ENCODE measurements around the gene TMOD4. TPM values are rescaled to one million over a fixed set of nuclear protein-coding genes. Genes with fewer than 3 reads are reported as not detected.

The TMOD4 gene
- total and polyA plus RNA-seq, 5 donors from 2014 or later = 3.3 TPM; not detected in 4

DNA sequence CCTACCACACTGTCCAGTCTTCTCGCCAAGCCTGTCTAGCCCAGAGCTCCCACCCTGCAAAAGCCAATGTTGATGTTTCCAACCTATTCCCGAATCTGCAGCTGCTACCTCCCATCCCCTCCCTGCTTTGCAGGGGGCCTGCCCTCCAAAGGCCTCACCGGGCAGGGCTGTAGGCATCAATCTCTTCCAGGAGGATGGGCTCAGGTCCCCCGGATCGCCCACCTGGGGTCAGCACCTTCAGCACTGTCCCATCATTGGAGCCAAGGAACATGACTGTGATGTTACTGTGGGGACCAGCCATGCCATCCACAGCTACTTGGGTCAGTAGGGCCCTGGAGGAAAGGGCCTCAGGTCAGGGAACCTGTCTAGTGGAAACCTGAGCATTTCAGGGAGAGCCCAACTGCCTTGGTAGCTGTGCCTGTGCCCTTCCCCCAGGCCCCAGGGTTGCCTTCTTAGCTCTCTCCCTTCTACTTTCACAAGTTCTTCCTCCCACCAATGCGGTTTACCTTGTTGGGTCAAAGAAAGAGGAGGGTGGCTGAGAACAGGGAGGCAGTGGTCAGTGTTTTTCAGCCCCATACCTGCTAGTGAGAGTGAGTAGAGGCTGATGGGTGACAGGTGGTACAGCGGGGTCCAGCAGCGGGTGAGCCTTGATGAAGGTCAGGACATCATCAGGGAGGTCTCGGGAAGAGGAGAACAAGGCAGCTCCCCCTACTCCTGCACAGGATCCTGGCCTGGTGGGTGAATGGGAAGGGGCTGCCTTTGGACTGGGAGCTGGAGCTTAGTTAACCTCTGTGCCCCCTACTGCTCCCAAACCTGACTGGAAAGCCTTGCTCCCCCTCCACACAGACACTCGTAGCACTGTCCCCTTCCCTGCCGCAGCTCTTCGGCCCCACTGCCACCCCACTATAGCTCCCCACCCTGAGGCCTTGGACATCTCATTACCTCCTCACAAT is 40.1 kb downstream of the TMOD4 start:
- peaks cover 11% of the 10 kb centered on the region for H3K4me1 ChIP-seq (ENCODE audit: control insufficient read depth, insufficient read depth, low read length, poor library complexity, severe bottlenecking)
- DNase-seq = no peak
- H3K27me3 ChIP-seq (ENCODE audit: control insufficient read depth, insufficient read depth, low read length) = no peaks in the 10 kb centered on the region
- no peak overlapping the region for H3K27ac ChIP-seq (ENCODE audit: insufficient read depth, low read length, poor library complexity, severe bottlenecking)
- no peak for ATAC-seq (ENCODE audit: low read depth in 2 of 2)
- H3K27me3 Mint-ChIP-seq = no peaks in the 10 kb centered on the region
- H3K9me3 Mint-ChIP-seq = no peaks in the 10 kb centered on the region
- H3K27ac Mint-ChIP-seq = peak overlapping the region in 1 of 3 donors; percentile 20
- H3K36me3 Mint-ChIP-seq = peaks cover 12% of the 10 kb centered on the region
- no peaks in the 10 kb centered on the region for H3K9me3 ChIP-seq (ENCODE audit: control insufficient read depth in 2 of 2, low read length in 2 of 2)
- no peak overlapping the region for H3K4me3 Mint-ChIP-seq
- no peaks in the 10 kb centered on the region for H3K36me3 ChIP-seq (ENCODE audit: control insufficient read depth, insufficient read depth, low read length)
- peaks cover 0 to 10% (median 2%) of the 10 kb centered on the region in 4 donors for H3K4me1 Mint-ChIP-seq
- no peak overlapping the region for H3K4me3 ChIP-seq (ENCODE audit: low read depth, low read length)

GRCh38 chr1:151134991-151135390 is 40.8 kb downstream of the TMOD4 start:
- no peak for ATAC-seq (ENCODE audit: low read depth in 2 of 2)
- no peak overlapping the region for H3K27ac Mint-ChIP-seq
- no peaks in the 10 kb centered on the region for H3K27me3 ChIP-seq (ENCODE audit: control insufficient read depth, insufficient read depth, low read length)

DNA sequence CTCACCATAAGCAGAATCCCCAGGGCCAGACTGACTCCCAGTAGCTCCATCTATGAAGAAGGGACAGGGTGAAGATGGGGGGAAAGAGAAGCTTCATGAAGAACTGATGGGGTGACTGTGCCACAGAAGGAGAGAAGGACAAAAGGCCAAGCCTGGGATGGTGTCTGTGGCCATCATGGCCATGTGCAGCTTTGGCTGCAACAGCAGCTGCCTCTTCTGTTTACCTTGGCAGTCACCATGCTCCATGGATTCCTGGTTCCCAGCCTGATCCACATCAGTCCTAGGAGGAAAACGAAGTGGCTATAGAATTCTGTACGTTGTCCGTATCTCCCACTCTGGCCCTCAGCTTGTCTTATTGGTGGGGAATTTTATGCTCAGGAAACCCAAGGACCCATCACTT is 41.4 kb downstream of the TMOD4 start:
- Histone ChIP-seq H3K9me3 (ENCODE audit: control insufficient read depth in 2 of 2, low read length in 2 of 2) (no peaks in the 10 kb centered on the region), H3K36me3 (ENCODE audit: control insufficient read depth, insufficient read depth, low read length) (no peaks in the 10 kb centered on the region), H3K4me1 (ENCODE audit: control insufficient read depth, insufficient read depth, low read length, poor library complexity, severe bottlenecking) (peaks cover 11% of the 10 kb centered on the region), H3K27me3 (ENCODE audit: control insufficient read depth, insufficient read depth, low read length) (no peaks in the 10 kb centered on the region), H3K27ac (ENCODE audit: insufficient read depth, low read length, poor library complexity, severe bottlenecking) (no peak overlapping the region), H3K4me3 (ENCODE audit: low read depth, low read length) (no peak overlapping the region)
- no peak for DNase-seq
- H3K27ac Mint-ChIP-seq = no peak overlapping the region
- peak overlapping the region in 1 of 4 donors; percentile 11 for H3K4me3 Mint-ChIP-seq
- H3K27me3 Mint-ChIP-seq = no peaks in the 10 kb centered on the region
- H3K36me3 Mint-ChIP-seq = peaks cover 10% of the 10 kb centered on the region
- ATAC-seq (ENCODE audit: low read depth in 2 of 2) = no peak
- peaks cover 0 to 13% (median 2%) of the 10 kb centered on the region in 4 donors for H3K4me1 Mint-ChIP-seq
- no peaks in the 10 kb centered on the region for H3K9me3 Mint-ChIP-seq

More at GRCh38 chr1:151134991-151135390, 40.8 kb downstream of the TMOD4 start:
- Mint-ChIP-seq H3K4me1 (peaks cover 0 to 13% (median 2%) of the 10 kb centered on the region in 4 donors), H3K36me3 (peaks cover 12% of the 10 kb centered on the region), H3K4me3 (no peak overlapping the region), H3K9me3 (no peaks in the 10 kb centered on the region), H3K27me3 (no peaks in the 10 kb centered on the region)
- H3K27ac ChIP-seq (ENCODE audit: insufficient read depth, low read length, poor library complexity, severe bottlenecking) = no peak overlapping the region
- no peak for DNase-seq
- no peaks in the 10 kb centered on the region for H3K9me3 ChIP-seq (ENCODE audit: control insufficient read depth in 2 of 2, low read length in 2 of 2)
- H3K4me1 ChIP-seq (ENCODE audit: control insufficient read depth, insufficient read depth, low read length, poor library complexity, severe bottlenecking) = peaks cover 11% of the 10 kb centered on the region
- no peaks in the 10 kb centered on the region for H3K36me3 ChIP-seq (ENCODE audit: control insufficient read depth, insufficient read depth, low read length)
- H3K4me3 ChIP-seq (ENCODE audit: low read depth, low read length) = no peak overlapping the region

DNA sequence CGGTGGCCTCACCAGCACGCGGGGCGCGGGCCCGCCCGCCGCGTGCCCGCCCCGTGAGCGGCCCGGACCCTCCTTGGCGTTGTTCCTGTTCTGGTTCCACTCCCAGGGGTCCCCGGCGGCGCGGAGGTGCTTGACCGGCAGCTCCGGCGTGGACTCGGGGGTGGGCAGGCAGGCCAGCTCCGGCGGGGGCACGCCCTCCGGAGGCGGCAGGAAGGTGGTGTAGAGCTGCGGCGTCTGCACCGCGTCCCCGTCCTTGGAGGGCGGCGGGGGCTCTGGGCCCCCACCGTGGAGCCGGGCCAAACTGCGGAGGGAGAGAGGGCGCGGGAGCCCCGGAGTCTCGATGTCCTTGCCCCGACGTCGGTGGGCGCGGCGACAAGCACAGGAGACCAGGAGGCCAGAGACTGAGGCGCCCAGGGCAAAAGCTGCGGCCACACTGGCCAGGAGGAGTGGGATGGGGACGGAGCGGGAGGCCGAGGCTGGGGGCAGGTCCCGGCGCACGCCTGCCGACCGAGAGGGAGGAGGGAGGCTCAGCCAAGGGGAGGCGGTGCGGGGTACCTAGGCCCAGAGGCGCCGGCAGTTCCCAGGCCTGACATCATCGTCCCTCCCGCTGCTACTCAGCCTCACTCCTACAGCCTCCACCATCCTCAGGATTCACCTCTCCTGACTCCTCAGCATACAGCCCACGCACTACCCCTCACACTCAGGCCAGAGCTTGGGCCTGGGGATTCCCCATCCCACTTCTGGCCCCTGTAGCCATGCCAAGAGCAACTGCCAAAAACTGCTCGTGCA is 42.6 kb downstream of the TMOD4 start:
- Mint-ChIP-seq H3K27me3 (no peaks in the 10 kb centered on the region), H3K27ac (no peak overlapping the region), H3K36me3 (peaks cover 10% of the 10 kb centered on the region), H3K4me3 (peak overlapping the region in 1 of 4 donors; percentile 52), H3K4me1 (peaks cover 0 to 13% (median 2%) of the 10 kb centered on the region in 4 donors), H3K9me3 (no peaks in the 10 kb centered on the region)
- no peaks in the 10 kb centered on the region for H3K36me3 ChIP-seq (ENCODE audit: control insufficient read depth, insufficient read depth, low read length)
- DNase-seq (no peak), ATAC-seq (ENCODE audit: low read depth in 2 of 2) (no peak)
- no peak overlapping the region for H3K4me3 ChIP-seq (ENCODE audit: low read depth, low read length)
- H3K4me1 ChIP-seq (ENCODE audit: control insufficient read depth, insufficient read depth, low read length, poor library complexity, severe bottlenecking) = peaks cover 11% of the 10 kb centered on the region
- H3K27me3 ChIP-seq (ENCODE audit: control insufficient read depth, insufficient read depth, low read length) = no peaks in the 10 kb centered on the region
- no peak overlapping the region for H3K27ac ChIP-seq (ENCODE audit: insufficient read depth, low read length, poor library complexity, severe bottlenecking)
- H3K9me3 ChIP-seq (ENCODE audit: control insufficient read depth in 2 of 2, low read length in 2 of 2) = no peaks in the 10 kb centered on the region

DNA sequence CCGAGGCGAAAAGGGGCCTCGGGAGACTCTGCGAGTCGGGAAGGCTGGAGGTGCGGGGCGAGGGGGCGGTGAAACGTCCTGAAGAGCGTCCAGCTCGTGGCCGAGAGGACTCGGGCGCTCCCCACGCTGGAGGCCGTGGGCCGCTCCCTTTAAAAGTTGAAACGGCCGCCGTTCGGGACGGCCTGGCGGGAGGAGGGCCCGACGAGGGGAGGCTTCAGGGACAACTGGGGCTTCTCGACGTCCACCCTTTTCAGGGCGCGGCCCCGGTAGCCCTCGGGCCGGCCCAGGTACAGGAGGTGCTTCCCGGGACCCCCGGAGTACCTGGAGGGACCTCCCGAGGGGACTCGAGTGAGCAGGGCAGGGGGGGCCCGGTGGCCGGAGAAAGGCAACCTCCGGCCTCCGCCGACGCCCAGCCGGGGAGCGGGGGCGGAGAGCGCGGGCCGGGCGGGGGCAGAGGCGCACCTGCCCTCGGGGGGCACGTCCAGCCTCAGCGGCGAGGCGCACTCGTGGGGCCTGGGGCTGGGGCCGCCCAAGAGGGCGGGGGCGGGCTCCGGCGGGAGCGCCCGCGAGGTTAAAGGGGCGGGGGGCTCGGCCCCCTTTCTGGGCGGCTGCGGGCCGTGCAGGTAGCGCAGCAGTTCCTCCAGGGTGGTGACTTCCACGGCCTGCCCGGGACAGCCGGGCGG is 43.3 kb downstream of the TMOD4 start:
- no peaks in the 10 kb centered on the region for H3K27me3 ChIP-seq (ENCODE audit: control insufficient read depth, insufficient read depth, low read length)
- H3K4me1 ChIP-seq (ENCODE audit: control insufficient read depth, insufficient read depth, low read length, poor library complexity, severe bottlenecking) = peaks cover 11% of the 10 kb centered on the region
- Mint-ChIP-seq H3K4me1 (peaks cover 0 to 13% (median 2%) of the 10 kb centered on the region in 4 donors), H3K27me3 (no peaks in the 10 kb centered on the region), H3K27ac (no peak overlapping the region), H3K4me3 (no peak overlapping the region), H3K9me3 (no peaks in the 10 kb centered on the region), H3K36me3 (peaks cover 10% of the 10 kb centered on the region)
- no peaks in the 10 kb centered on the region for H3K9me3 ChIP-seq (ENCODE audit: control insufficient read depth in 2 of 2, low read length in 2 of 2)
- H3K4me3 ChIP-seq (ENCODE audit: low read depth, low read length) = no peak overlapping the region
- DNase-seq (no peak), ATAC-seq (ENCODE audit: low read depth in 2 of 2) (no peak)
- no peak overlapping the region for H3K27ac ChIP-seq (ENCODE audit: insufficient read depth, low read length, poor library complexity, severe bottlenecking)
- H3K36me3 ChIP-seq (ENCODE audit: control insufficient read depth, insufficient read depth, low read length) = no peaks in the 10 kb centered on the region

GRCh38 chr1:151131701-151132334 is 44.0 kb downstream of the TMOD4 start:
- no peaks in the 10 kb centered on the region for H3K9me3 Mint-ChIP-seq
- DNase-seq (no peak), ATAC-seq (ENCODE audit: low read depth in 2 of 2) (no peak)
- no peaks in the 10 kb centered on the region for H3K36me3 ChIP-seq (ENCODE audit: control insufficient read depth, insufficient read depth, low read length)
- peaks cover 13% of the 10 kb centered on the region for H3K36me3 Mint-ChIP-seq
- H3K4me1 Mint-ChIP-seq = peaks cover 0 to 13% (median 2%) of the 10 kb centered on the region in 4 donors
- no peak overlapping the region for H3K27ac ChIP-seq (ENCODE audit: insufficient read depth, low read length, poor library complexity, severe bottlenecking)
- no peaks in the 10 kb centered on the region for H3K27me3 Mint-ChIP-seq
- H3K4me3 ChIP-seq (ENCODE audit: low read depth, low read length) = peak overlapping the region; percentile 55
- no peaks in the 10 kb centered on the region for H3K9me3 ChIP-seq (ENCODE audit: control insufficient read depth in 2 of 2, low read length in 2 of 2)
- peaks cover 11% of the 10 kb centered on the region for H3K4me1 ChIP-seq (ENCODE audit: control insufficient read depth, insufficient read depth, low read length, poor library complexity, severe bottlenecking)
- H3K27me3 ChIP-seq (ENCODE audit: control insufficient read depth, insufficient read depth, low read length) = no peaks in the 10 kb centered on the region
- H3K4me3 Mint-ChIP-seq = peak overlapping the region; percentile 78 to 92 (median 82)
- peak overlapping the region in 2 of 3 donors; percentile 20 to 54 for H3K27ac Mint-ChIP-seq
